GM18907 (cell line): ENCODE measurements around the gene STXBP6.

ENCODE experiments used
- ATAC-seq: cut with Tn5 transposase; IDR thresholded peaks from one replicate; pipeline ENCODE4 v1.9.1; 2021; ENCODE audit warnings: mild to moderate bottlenecking, moderate library complexity; ENCODE audit not compliant: unreplicated experiment

Gene STXBP6

GRCh38 chr14:24866067-24866639 is 183.8 kb downstream of the STXBP6 start:
- ATAC-seq, result no peak

GRCh38 chr14:24863968-24864684 is 185.8 kb downstream of the STXBP6 start:
- no peak for ATAC-seq

- ATAC-seq, result no peak
Observed at GRCh38 chr14:24861083-24861630, 188.8 kb downstream of the STXBP6 start.

GRCh38 chr14:24859559-24859958 is 190.4 kb downstream of the STXBP6 start:
- no peak for ATAC-seq

GRCh38 chr14:24858684-24859083 is 191.3 kb downstream of the STXBP6 start:
- no peak for ATAC-seq

GRCh38 chr14:24858052-24858451 is 191.9 kb downstream of the STXBP6 start:
- ATAC-seq, result no peak

- no peak for ATAC-seq
Observed at GRCh38 chr14:24857277-24857676, 192.7 kb downstream of the STXBP6 start.

- ATAC-seq, result no peak
Observed at GRCh38 chr14:24853446-24853845, 196.5 kb downstream of the STXBP6 start.

- ATAC-seq, result no peak
Observed at GRCh38 chr14:24852312-24853060, 197.5 kb downstream of the STXBP6 start.

- ATAC-seq, result no peak
Observed at GRCh38 chr14:24851837-24852236, 198.1 kb downstream of the STXBP6 start.

- ATAC-seq, result no peak
Observed at GRCh38 chr14:24851406-24851805, 198.5 kb downstream of the STXBP6 start.

GRCh38 chr14:24850072-24850471 is 199.9 kb downstream of the STXBP6 start:
- no peak for ATAC-seq

- ATAC-seq, result no peak
Observed at GRCh38 chr14:24849471-24849870, 200.5 kb downstream of the STXBP6 start.

GRCh38 chr14:24848102-24848790 is 201.7 kb downstream of the STXBP6 start:
- ATAC-seq, result no peak

- ATAC-seq, result no peak
Observed at GRCh38 chr14:24847568-24848095, 202.3 kb downstream of the STXBP6 start.

- ATAC-seq, result no peak
Observed at GRCh38 chr14:24846261-24846660, 203.7 kb downstream of the STXBP6 start.

- ATAC-seq, result no peak
Observed at GRCh38 chr14:24845851-24846250, 204.1 kb downstream of the STXBP6 start.

- ATAC-seq, result peak; percentile 4
Observed at GRCh38 chr14:24844011-24844410, 205.9 kb downstream of the STXBP6 start.

- ATAC-seq, result peak; percentile 99
Observed at GRCh38 chr14:24843494-24843893, 206.5 kb downstream of the STXBP6 start.

GRCh38 chr14:24840204-24840893 is 209.6 kb downstream of the STXBP6 start:
- no peak for ATAC-seq
